Activated CD8-positive, alpha-beta memory T cell treated with anti-CD3 and anti-CD28 coated beads, Interleukin-2, amount 10 ng/mL, durations not matched to agents 7 days and 5 days (primary cell): ENCODE measurements around the gene KNCN. TPM values are rescaled to one million over a fixed set of nuclear protein-coding genes. Genes with fewer than 3 reads are reported as not detected.

Source experiments
- ATAC-seq: fragments of 150-1000 bp; cut with Tn5 transposase; one replicate; pipeline ENCODE4 v1.10.0; 2021; ENCODE audit warnings: moderate library complexity
- CTCF ChIA-PET: fragments of 350-600 bp; sonication (Branson Sonifier 250); formaldehyde crosslinking; loops from one replicate; lab custom pipeline; 2021; ENCODE audit warnings: antibody characterized with exemption; lab: Charles Lee
- DNase-seq: peaks from one replicate; pipeline ENCODE4 v3.0.0-alpha.2; 2020
- H3K27ac Mint-ChIP-seq: one replicate; pipeline ENCODE4 v1.8.0; 2021; ENCODE audit warnings: mild to moderate bottlenecking, mixed read lengths
- H3K27me3 Mint-ChIP-seq: one replicate; pipeline ENCODE4 v1.8.0; 2021; ENCODE audit warnings: mixed read lengths
- H3K36me3 Mint-ChIP-seq: one replicate; pipeline ENCODE4 v1.8.0; 2021; ENCODE audit warnings: mild to moderate bottlenecking, mixed read lengths
- H3K4me1 Mint-ChIP-seq: one replicate; pipeline ENCODE4 v1.8.0; 2021; ENCODE audit warnings: mixed read lengths
- H3K4me3 Mint-ChIP-seq: one replicate; pipeline ENCODE4 v1.8.0; 2021; ENCODE audit warnings: mild to moderate bottlenecking, moderate library complexity, mixed read lengths
- H3K9me3 Mint-ChIP-seq: one replicate; pipeline ENCODE4 v1.8.0; 2022; ENCODE audit warnings: low read depth, mixed read lengths
- total RNA-seq, 2 experiments: library from RNA; stranded (reverse); gene quantifications; one replicate each; pipeline ENCODE4 v1.2.3, GENCODE V29; 2021

Gene KNCN
- total RNA-seq, 2 experiments from 2014 or later = not detected

DNA sequence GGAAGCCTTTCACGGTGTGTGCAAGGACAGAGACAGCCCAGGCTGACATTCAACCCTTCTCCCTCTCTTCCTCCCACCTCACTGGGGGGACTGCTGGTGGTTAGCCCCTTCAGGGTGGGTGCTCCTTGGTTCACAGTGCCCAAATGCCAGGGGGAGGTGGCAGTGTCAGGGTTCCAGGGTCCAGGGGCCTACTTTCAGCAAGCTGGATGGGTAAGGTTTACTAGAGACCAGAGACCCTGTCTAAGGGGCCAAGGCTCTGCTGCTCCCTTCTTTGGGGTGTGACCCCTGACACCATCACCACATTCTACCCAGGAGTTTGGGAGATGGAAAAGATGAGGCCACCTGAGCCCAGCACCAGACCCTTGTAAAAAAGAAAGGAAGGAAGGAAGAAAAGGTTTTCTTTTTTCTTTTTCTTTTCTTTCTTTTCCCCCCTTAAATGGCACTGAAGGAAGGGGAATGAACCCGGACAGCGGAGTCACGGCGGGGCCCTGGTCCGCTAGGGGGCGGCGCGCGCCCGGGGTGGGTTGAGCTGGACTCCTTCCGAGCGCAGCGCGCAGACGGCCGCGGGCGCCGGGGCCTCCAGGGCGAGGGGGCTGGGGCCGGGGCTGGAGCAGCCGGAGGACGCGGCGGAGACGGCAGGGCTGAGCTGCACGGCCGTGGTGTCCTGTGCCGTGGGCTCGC, 18.8 kb downstream of the KNCN start:
- no peak overlapping the region for H3K27ac Mint-ChIP-seq
- DNase-seq = peak; percentile 75
- CTCF ChIA-PET = interaction anchor here (0.7 to 6.7 kb wide), 32 partner anchors 10 to 302 kb away, joined by 3 to 74 read pairs (median 4); partner anchors contain the start of genes EFCAB14, KNCN, MKNK1 and MOB3C
- no peaks in the 10 kb centered on the region for H3K9me3 Mint-ChIP-seq
- peaks cover 43% of the 10 kb centered on the region for H3K27me3 Mint-ChIP-seq
- H3K4me3 Mint-ChIP-seq = no peak overlapping the region
- ATAC-seq = peak; percentile 83
- H3K4me1 Mint-ChIP-seq = peaks cover 37% of the 10 kb centered on the region
- H3K36me3 Mint-ChIP-seq = no peaks in the 10 kb centered on the region

DNA sequence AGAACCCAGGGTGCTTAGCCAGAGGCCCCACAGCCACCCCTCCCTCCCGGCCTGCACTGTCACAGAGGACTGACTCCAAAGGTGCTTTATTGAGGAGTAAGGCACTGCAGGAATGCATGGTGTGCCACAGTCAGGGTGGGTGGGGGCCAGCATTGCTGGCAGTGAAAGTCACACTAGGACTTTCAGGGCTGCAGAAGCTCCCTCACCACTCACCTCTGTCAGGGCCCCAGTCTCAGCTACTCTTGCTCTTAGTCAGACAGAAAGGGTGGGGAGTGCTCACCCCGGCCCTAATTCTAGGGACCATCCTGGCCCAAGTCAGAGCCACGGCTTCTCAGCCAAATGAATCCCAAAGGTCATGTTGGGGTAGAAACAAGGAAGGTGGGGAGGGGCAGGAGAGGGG, 19.4 kb downstream of the KNCN start:
- DNase-seq = no peak
- H3K4me3 Mint-ChIP-seq = no peak overlapping the region

DNA sequence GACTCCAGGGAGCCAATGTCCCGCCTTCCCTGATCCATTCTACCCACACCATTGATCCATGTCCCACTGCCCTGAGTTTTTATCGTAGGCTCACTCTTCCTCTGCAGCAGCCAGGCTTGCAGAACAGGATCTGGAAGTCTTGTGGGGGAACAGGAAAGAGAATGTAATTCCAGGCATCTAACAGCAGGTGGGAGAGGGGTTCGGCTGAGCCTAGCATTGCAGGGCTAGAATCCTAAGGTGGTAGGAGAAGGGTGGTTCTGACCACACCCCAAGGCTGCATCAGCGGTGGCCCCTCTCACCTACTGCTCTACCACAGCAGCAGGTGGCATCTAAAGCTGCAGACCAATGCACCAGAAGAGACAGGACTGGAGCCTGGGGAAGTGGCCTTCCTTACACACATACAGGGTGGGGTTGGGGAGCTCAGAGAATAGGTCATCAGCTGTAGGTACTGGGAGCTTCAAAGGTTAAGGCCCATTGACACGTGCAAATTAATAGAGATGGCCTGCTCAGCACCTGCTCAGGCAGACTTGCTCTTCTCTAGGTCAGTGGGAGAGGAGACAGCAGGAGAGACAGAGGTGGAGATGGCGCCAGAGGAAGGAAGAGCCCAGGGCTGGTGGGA, 20.5 kb downstream of the KNCN start:
- H3K27me3 Mint-ChIP-seq = peaks cover 36% of the 10 kb centered on the region
- no peaks in the 10 kb centered on the region for H3K9me3 Mint-ChIP-seq
- CTCF ChIA-PET = interaction anchor here (1.0 to 6.5 kb wide), 5 partner anchors 18 to 194 kb away, joined by 3 to 124 read pairs (median 22); no protein-coding TSS in a partner anchor
- peaks cover 37% of the 10 kb centered on the region for H3K4me1 Mint-ChIP-seq
- ATAC-seq (no peak), DNase-seq (no peak)
- no peak overlapping the region for H3K27ac Mint-ChIP-seq
- H3K4me3 Mint-ChIP-seq = no peak overlapping the region
- no peaks in the 10 kb centered on the region for H3K36me3 Mint-ChIP-seq

More for the DNA sequence above, 19.4 kb downstream of the KNCN start:
- Mint-ChIP-seq H3K9me3 (no peaks in the 10 kb centered on the region), H3K27ac (no peak overlapping the region), H3K4me1 (peaks cover 37% of the 10 kb centered on the region), H3K27me3 (peaks cover 39% of the 10 kb centered on the region), H3K36me3 (no peaks in the 10 kb centered on the region)
- no peak for ATAC-seq
- CTCF ChIA-PET = interaction anchor here (1.3 to 6.7 kb wide), 15 partner anchors 10 to 302 kb away, joined by 3 to 68 read pairs (median 7); partner anchors contain the start of genes EFCAB14 and MKNK1

DNA sequence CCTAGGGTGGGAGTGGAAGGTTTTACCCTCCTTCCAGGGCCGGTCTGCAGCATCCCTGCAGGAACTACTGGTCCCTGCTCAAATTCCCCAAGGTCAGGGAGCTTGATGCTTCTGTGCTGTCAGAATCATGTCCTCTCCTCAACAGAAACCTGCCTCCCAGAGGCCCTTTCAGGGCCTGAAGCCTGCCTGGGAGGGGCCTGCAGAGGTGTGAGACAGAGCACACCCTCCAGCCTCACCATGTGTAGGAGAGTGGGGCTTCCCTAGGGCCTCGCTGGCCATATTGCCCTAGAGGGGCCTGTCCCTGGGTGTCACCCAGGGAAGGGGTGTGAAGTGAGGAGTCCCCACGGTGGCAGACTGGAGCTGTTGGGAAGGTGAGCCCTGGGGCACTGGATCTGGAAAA, 21.1 kb downstream of the KNCN start:
- H3K9me3 Mint-ChIP-seq = no peaks in the 10 kb centered on the region
- H3K27me3 Mint-ChIP-seq = peaks cover 38% of the 10 kb centered on the region
- no peak overlapping the region for H3K4me3 Mint-ChIP-seq
- no peak for DNase-seq
- H3K27ac Mint-ChIP-seq = no peak overlapping the region
- no peaks in the 10 kb centered on the region for H3K36me3 Mint-ChIP-seq
- CTCF ChIA-PET = interaction anchor here (1.0 to 6.5 kb wide), 11 partner anchors 11 to 197 kb away, joined by 3 to 124 read pairs (median 22); partner anchors contain the start of gene EFCAB14
- no peak for ATAC-seq
- H3K4me1 Mint-ChIP-seq = peaks cover 42% of the 10 kb centered on the region

DNA sequence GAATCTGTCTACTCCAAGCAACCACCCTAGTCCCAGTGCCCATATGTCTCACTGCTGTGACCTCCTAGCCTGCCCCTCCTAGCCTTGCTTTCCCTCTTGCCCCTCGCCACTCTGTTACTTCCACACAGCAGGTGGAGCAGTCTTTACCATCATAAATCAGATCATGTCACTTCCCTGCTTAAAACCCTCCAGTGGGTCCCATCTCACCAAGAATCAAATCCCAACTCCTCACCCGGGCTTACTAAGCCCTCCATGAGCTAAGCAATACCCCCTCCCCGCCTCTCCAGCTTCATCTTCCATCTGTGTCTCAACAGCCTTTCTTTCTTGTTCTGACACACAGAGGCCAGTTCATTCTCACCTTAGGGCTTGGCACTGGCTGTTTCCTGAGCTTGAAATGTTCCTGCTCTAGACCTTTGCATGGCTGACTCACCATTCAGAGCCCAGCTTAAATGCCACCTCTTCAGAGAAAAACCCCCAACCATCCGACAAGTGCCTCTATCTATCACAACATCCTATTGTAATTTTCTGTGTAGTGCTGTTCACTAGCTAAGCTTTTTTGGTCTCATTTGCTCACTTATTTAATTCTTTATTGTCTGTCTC, 22.3 kb downstream of the KNCN start:
- Mint-ChIP-seq H3K4me3 (no peak overlapping the region), H3K4me1 (peaks cover 44% of the 10 kb centered on the region), H3K27ac (peak overlapping the region; percentile 5), H3K9me3 (no peaks in the 10 kb centered on the region), H3K27me3 (peaks cover 33% of the 10 kb centered on the region), H3K36me3 (no peaks in the 10 kb centered on the region)
- CTCF ChIA-PET = interaction anchor here (0.7 to 6.5 kb wide), 20 partner anchors 9 to 196 kb away, joined by 3 to 124 read pairs (median 5); partner anchors contain the start of genes EFCAB14, KNCN and MKNK1
- peak; percentile 49 for DNase-seq
- ATAC-seq = peak; percentile 16

DNA sequence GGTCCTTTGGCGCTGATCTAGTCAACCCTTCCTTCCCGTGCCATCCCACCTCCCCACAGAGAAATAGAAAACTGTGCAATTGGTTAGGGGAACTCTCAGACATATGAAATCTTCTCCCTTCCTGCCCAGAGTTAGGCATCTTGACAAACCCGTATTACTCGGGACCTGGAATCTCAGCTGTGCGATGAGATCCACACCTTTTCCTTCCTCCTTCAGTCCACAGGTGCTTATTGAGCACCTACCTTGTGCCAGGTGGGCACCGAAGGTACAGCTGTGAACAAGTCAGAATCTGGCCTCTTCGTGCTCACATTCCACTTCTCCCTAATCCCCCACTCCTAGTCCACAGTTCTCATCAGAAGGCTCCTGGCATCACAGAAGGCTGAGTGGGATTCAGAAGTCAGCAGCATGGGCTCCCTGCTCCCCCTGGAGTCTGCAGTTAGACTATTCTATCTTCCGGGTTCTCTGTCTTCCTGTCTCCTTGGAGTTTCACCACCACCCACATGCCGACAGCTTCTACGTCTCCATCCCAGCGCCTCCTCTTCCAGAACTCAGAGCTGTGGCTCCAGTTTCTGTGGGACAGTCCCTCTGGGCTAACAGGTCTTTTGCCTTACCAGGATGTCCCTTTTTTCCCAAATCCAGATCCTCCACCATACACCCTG, 23.0 kb downstream of the KNCN start:
- H3K4me3 Mint-ChIP-seq = no peak overlapping the region
- no peaks in the 10 kb centered on the region for H3K36me3 Mint-ChIP-seq
- no peak overlapping the region for H3K27ac Mint-ChIP-seq
- ATAC-seq (no peak), DNase-seq (no peak)
- peaks cover 28% of the 10 kb centered on the region for H3K27me3 Mint-ChIP-seq
- CTCF ChIA-PET = interaction anchor here (0.7 to 6.5 kb wide), 18 partner anchors 9 to 197 kb away, joined by 3 to 124 read pairs (median 8); partner anchors contain the start of genes KNCN and MKNK1
- no peaks in the 10 kb centered on the region for H3K9me3 Mint-ChIP-seq
- peaks cover 39% of the 10 kb centered on the region for H3K4me1 Mint-ChIP-seq

DNA sequence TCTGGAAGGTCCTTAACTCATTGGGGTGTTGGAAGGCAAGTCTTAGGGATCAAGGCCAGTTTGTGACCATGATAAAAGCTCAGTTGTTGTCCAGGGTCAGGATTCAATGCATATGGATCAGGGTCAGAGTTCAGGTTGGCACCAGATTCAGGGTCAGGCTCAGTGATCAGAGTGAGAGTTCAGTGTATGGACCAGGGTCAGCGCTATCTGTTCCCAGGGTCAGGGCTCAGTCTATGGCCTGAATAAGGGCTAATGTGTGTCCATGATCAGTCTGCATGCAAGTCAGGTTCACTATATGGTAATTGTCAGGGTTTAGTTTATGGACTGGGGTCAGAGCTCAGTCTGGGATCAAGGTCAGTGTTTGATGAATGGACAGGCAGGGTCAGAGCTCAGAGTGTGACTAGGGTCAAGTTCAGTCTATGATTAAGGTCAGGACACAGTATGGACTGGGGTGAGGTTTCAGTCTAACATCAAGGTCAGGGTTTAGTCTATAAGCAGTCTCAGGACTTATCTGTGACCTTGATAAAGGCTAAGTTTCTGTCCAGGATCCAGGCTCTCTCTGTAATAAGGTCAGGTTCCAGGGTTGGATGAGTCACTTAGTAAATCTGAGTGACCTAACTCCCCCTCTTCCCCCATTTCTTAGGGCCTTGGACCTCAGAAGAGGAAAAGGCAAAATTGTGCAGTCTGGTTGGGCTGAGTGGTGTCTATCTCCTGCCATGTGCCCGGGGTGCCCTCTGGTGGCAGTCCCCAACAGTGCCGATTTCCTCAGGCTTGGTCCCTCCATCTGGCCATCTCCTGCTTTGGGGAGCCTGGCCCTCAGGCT, 23.8 kb downstream of the KNCN start:
- no peaks in the 10 kb centered on the region for H3K36me3 Mint-ChIP-seq

DNA sequence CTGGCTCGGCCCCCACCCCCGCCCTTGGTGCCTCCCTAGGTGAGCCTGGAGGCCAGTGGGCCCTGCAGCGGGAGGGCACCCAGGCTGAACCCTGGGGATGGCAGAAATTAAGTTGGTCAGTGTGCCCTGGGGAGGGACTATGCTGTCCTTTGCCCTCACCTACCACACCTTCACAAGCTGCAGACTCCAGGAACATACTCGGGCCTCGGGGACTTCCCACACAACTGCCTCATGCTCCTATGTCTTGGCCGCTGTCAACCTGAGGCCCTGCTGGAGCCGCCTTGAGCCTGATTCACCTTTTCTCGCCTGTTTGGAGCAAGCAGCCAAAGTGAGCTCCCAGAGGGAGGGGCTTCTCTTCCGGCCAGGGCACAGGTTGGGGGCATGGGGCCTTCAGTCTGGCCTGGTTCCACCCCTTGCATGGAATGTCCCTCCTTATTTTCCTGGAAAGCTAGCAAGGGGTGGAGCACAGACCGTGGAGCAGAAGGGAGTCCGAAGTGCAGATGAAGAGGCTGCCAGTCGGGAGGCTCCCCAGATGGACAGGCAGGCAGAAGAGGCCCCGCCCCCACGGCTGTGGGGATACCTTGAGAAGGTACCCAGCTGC, 24.7 kb downstream of the KNCN start:
- Mint-ChIP-seq H3K27me3 (peaks cover 28% of the 10 kb centered on the region), H3K9me3 (no peaks in the 10 kb centered on the region), H3K36me3 (no peaks in the 10 kb centered on the region), H3K27ac (no peak overlapping the region), H3K4me3 (no peak overlapping the region), H3K4me1 (peaks cover 46% of the 10 kb centered on the region)
- no peak for DNase-seq
- no peak for ATAC-seq
- CTCF ChIA-PET = interaction anchor here (0.7 to 6.5 kb wide), 13 partner anchors 8 to 150 kb away, joined by 3 to 124 read pairs (median 10); a partner anchor contains a TSS

More for the DNA sequence above, 23.8 kb downstream of the KNCN start:
- H3K4me1 Mint-ChIP-seq = peaks cover 42% of the 10 kb centered on the region
- H3K27me3 Mint-ChIP-seq = peaks cover 28% of the 10 kb centered on the region
- CTCF ChIA-PET = interaction anchor here (0.7 to 6.5 kb wide), 15 partner anchors 8 to 198 kb away, joined by 3 to 124 read pairs (median 11); partner anchors contain the start of gene MKNK1
- DNase-seq (peak; percentile 85), ATAC-seq (peak; percentile 76)
- no peak overlapping the region for H3K4me3 Mint-ChIP-seq
- H3K27ac Mint-ChIP-seq = no peak overlapping the region
- no peaks in the 10 kb centered on the region for H3K9me3 Mint-ChIP-seq

DNA sequence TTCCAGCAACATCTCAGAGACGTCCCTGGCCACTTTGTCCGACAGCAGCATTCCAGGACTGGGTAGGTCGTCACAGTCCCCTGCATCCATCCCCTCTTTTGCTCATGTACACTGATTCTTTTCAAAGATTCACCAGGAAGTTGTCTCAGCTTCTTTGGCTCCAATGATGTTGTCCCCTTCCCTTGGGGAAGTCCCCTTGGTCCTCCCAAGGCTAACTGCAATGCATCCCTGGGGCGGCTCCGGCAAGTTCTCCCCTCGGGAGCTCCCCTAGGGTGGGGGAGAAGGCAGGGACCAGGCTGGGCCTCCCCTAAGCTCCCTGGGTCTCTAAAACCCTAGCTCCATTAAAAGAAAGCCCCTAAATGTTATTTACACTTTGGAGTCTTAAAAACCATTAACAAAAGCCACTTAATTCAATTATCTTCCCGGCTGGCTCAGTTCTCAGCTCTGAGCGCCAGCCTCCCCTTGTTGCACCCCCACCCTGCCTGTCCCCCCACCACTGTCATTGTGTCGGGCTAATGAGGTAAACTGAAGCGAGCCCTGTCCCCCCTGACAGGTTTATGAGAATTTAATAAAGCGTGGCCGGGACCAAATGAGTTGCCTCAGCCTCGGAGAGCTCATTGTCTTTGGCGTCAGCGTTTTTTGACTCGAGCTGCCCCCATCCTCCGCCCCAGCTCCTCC, 25.3 kb downstream of the KNCN start:
- Mint-ChIP-seq H3K4me1 (peaks cover 48% of the 10 kb centered on the region), H3K27me3 (peaks cover 28% of the 10 kb centered on the region)

DNA sequence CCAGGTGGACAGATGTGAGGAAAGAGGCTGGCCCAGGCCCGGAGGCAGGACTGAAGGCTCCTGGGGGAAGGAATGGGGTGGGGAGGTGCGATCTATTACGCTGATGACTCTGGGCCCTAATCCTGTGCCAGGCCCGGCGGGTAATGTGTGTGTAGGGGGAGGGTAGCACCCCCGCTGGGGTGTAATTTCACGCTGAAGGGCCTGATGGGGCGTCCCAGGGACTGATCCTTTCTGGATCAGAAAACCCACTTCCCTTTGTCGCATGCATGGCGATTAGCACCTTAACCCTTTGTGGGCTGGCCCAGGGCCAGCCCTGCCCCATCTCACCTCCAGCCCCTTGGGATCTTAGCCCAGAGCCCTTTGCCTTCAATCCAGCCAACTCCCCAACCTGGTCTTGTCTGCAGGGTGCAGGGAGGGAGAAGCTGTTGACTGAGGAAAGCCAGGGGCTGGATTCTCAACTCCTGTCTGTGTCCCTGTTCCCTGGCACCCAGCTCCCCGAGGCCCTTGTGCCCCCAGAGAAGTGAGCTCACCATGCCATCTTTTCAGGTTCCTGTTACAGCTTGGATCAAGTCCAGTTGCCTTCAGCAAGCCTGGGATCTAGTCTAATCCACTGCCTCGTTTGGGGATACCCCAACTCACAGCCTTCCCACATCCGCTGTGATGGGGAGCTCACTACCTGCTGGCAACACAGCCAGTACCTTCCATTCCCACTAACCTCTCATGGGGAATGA, 26.0 kb downstream of the KNCN start:
- CTCF ChIA-PET = interaction anchor here (0.7 to 6.5 kb wide), 9 partner anchors 9 to 151 kb away, joined by 3 to 124 read pairs (median 15); partner anchors contain the start of gene MKNK1
- Mint-ChIP-seq H3K27me3 (peaks cover 28% of the 10 kb centered on the region), H3K9me3 (no peaks in the 10 kb centered on the region), H3K4me1 (peaks cover 49% of the 10 kb centered on the region), H3K4me3 (no peak overlapping the region), H3K36me3 (no peaks in the 10 kb centered on the region), H3K27ac (no peak overlapping the region)
- ATAC-seq = no peak
- DNase-seq = no peak

More for the DNA sequence above, 25.3 kb downstream of the KNCN start:
- Mint-ChIP-seq H3K36me3 (no peaks in the 10 kb centered on the region), H3K9me3 (no peaks in the 10 kb centered on the region), H3K27ac (no peak overlapping the region), H3K4me3 (no peak overlapping the region)
- ATAC-seq (no peak), DNase-seq (no peak)
- CTCF ChIA-PET = interaction anchor here (0.7 to 6.5 kb wide), 11 partner anchors 9 to 151 kb away, joined by 3 to 124 read pairs (median 12); partner anchors contain the start of gene MKNK1

DNA sequence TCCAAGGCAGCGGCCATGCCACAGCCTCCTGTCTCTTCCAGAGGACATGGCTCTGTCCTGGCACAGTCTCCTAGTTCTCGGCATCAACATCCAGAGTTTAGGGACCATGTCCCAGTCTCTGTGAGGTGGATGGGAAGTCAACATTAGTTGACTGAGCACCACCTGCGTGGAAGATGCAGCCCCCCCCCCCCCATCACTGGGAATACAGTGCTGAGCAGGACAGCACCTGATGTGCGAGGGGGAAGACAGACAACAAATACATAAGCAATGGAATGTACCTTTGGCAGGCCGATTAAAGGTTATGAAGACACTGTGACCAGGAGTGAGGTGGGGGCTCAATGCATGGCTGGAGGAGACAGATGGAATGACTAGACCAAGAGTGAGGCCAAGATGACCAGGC, 26.6 kb downstream of the KNCN start:
- Mint-ChIP-seq H3K9me3 (no peaks in the 10 kb centered on the region), H3K36me3 (no peaks in the 10 kb centered on the region), H3K4me1 (peaks cover 47% of the 10 kb centered on the region), H3K27ac (no peak overlapping the region), H3K4me3 (no peak overlapping the region), H3K27me3 (peaks cover 28% of the 10 kb centered on the region)
- ATAC-seq = no peak
- DNase-seq = no peak
- CTCF ChIA-PET = interaction anchor here (1.5 to 3.4 kb wide), 2 partner anchors 43 to 78 kb away, joined by 3 to 27 read pairs; no protein-coding TSS in a partner anchor
